Posterior cingulate gyrus (tissue), 11 donors: ENCODE measurements around the gene STOML2.
"Not testable (repeated sequence)": the region's sequence is repeated elsewhere in the genome, so short reads cannot be mapped to it uniquely, and the experiment has no call there.

ENCODE experiments used
- DNase-seq, 10 donors: peaks; one replicate each; pipeline versions ENCODE4 v3.0.0 to v3.0.0-alpha.2; 2020 to 2021; ENCODE audit warnings: mixed read lengths in 3 of 10
- intact Hi-C: fragments of 100-400 bp; cut with DNase I; formaldehyde crosslinking; loops from one replicate; pipeline ENCODE4 v1.15.1; 2023

Gene STOML2, protein sequence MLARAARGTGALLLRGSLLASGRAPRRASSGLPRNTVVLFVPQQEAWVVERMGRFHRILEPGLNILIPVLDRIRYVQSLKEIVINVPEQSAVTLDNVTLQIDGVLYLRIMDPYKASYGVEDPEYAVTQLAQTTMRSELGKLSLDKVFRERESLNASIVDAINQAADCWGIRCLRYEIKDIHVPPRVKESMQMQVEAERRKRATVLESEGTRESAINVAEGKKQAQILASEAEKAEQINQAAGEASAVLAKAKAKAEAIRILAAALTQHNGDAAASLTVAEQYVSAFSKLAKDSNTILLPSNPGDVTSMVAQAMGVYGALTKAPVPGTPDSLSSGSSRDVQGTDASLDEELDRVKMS

GRCh38 chr9:35102769-35103659 lies at the start of gene STOML2:
STOML2 (minus strand) TSS chr9:35103131; CDS start chr9:35103094, 37 bp downstream.
- intact Hi-C loops, result no loop called here
- peak; percentile 94 to 99 (median 97) for DNase-seq

- DNase-seq, intact Hi-C loops: not testable (repeated sequence)
These were observed 45.1 kb upstream of the STOML2 start for GRCh38 chr9:35147941-35148563.

DNA sequence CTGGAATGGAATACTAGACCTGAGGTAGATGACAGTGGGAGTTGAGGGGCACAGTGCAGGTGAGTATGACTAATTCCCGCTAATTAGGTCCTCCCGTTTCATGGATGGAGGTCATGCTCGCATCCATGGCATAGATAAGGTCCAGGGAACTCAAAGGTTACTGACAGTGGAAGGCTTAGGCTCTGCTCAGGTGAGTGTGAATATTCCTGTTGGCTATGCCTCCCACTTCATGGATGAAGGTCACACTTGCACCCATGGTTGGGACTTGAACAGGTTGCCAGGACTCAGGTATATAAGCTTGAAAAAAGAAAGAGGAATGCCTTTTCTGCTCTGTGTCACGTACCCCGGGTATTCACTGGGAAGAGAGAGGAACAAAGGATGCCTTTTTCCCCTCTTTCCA lies 39.1 kb upstream of the STOML2 start:
- intact Hi-C loops, result no loop called here
- no peak for DNase-seq

DNA sequence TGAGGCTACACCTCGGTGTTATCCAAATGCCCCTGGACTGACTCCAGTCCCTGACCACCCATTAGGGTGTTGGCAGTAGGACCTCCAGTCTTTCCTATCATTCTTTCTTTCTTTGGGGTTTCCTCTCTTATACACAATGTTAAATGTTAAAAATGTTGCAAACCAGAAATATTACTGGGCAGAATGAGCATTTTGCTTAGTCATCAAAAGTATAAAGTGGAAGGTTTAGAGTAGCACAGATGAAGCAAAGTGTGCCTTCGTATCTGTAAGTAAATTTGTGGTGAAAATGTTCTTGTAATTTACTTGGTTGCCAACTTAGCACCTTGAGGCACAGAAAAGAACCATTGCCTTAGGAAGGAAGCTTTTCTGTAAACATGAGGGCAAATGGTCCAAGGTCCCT lies 37.2 kb upstream of the STOML2 start:
- no peak for DNase-seq
- intact Hi-C loops, result no loop called here

DNA sequence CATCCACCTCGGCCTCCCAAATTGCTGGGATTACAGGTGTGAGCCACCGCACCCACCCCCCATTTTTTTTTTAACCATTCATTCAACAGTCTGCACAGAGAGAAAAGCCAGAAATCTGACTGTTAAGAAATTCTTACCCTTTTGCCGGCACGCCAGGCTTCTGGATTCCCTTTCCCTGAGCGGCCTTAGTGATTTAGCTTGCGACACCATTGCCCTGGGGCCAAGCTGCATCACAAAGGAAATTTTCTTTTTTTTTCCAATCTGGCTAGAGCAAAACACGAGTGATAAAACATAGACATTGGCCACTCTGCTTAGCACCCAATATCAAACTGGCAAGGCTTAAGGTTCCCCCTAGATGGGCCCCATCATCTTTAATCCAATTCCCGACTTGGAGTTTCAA lies 33.9 kb upstream of the STOML2 start:
- no peak for DNase-seq
- intact Hi-C loops, result no loop called here

- intact Hi-C loops, result no loop called here
- no peak for DNase-seq
These were observed 33.1 kb upstream of the STOML2 start for GRCh38 chr9:35135988-35136387.

GRCh38 chr9:35134920-35135319 lies 32.0 kb upstream of the STOML2 start:
- intact Hi-C loops, result no loop called here
- DNase-seq, result no peak

DNA sequence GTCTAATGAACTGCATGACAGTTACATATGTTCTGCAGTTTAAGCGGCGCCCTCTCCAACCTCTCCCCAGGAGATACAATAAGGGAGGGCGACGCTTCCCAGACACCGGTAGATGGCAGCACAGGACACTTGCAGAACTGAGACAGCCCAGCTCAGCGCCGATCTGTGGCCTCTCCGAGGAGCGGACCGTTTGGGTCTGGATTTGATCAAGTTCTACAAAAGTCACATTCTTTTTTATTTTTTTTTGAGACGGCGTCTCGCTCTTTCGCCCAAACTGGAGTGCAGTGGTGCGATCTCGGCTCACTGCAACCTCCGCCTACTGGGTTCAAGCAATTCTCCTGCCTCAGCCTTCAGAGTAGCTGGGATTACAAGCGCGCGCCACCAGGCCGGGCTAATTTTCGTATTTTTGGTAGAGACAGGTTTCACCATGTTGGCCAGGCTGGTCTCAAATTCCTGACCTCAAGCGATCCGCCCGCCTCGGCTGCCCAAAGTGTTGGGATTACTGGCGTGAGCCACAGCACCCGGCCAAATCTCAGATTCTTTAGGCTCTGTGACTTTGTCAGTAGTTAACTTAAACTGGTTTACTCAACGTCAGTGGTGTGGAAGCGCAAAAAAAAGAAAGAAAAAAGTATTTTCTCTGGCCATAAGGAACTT lies 14.1 kb upstream of the STOML2 start:
- intact Hi-C loops, result loop anchor here (1.0 to 5.0 kb wide), 4 partner anchors 45 to 435 kb away; partner anchors contain the start of gene UNC13B
- DNase-seq, result peak; percentile 80 to 98 (median 91)

- peak in 1 of 10 donors; percentile 32 for DNase-seq
- intact Hi-C loops, result loop anchor here (1.0 to 5.0 kb wide), 3 partner anchors 46 to 436 kb away; partner anchors contain the start of gene UNC13B
These were observed 13.6 kb upstream of the STOML2 start for GRCh38 chr9:35116539-35116897.

DNA sequence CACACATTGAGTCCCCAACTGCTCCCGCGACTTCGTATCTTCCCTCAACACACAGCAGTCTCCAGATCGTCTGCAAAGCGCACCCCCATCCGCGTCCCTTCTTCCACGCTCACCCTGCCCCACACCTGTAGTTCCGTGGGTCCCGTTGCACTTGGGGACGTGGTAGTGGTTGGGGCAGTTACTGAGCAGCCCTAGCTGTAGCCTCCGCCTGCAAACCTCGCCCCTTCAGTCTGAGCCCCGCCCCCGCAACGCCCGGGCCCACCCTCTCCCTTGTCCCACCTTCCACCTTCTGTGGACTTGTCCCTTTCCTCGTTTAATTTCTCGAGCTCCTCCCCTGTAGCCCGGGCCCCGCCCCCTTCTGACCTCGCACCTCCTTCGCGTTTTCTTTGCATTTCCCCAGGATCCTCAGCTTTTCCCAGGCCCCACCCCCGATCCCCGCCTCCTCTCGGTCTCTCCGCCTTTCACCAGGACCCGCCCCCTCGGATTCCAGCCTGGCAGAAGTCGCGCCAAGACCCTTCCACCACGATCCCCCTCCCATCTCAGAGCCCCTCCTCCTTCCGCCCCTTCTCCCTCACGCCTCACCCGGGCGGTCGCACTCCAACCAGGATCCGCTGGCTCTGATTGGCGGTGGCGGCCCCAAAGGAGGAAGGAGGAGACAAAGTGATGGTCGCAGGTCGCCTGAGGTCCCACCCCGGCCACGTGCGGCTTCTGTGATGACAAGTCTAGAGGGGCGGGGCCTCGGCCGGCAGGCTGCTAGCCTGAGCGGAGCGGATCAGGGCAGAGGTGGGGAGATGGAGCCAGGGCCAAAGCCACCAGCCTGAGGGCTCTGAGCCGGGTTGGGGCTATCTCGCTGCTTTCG lies 13.0 kb upstream of the STOML2 start, which contains the start of gene ATOSB:
Gene ATOSB, minus strand, starts transcription at position 183 of the 859 bp plus-strand sequence. CDS start 7,588 bp downstream, outside the sequence.
- DNase-seq, result peak; percentile 67 to 98 (median 83)
- intact Hi-C loops, result loop anchor here (1.0 to 5.0 kb wide), 3 partner anchors 46 to 436 kb away; partner anchors contain the start of gene UNC13B

DNA sequence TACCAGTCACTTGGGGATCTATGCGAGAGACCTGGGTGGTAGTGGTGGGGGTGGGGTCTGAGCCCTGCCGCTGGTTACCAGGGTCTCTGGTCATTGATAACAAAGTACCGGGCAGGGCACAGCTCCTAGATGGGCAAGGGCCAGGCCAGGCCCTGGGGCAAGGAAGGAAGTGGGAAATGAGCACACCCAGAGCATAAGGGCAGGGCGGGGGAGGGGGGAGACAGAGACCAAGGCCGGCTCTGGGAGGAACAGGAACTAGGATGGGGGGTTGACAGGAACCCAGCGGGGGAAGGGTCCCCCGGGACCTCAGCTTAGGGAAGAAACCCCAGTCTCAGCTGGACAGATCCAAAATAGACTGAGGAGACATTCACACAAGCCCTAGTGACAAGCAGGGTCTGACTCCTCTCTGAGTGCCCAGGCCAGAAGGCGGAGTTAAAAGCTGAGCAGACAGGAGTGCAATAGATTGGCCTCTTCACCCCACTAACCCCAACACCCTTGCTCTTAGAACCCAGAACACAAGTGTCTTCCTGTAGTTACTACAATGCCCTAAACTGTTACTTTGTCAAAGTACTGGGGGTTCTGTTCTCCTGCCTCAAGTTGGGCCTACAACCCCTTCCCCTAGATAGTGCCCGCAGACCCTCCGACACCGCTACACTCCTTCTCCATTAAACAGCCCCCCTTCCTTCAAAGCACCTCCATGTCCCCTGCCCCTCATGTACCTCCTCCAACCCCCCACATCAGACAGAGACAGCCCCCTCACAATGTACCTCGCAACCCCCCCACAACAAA lies 12.1 kb upstream of the STOML2 start:
- DNase-seq, result peak in 1 of 10 donors; percentile 10
- intact Hi-C loops, result loop anchor here (5.0 kb wide), 2 partner anchors 47 to 437 kb away; partner anchors contain the start of gene UNC13B

DNA sequence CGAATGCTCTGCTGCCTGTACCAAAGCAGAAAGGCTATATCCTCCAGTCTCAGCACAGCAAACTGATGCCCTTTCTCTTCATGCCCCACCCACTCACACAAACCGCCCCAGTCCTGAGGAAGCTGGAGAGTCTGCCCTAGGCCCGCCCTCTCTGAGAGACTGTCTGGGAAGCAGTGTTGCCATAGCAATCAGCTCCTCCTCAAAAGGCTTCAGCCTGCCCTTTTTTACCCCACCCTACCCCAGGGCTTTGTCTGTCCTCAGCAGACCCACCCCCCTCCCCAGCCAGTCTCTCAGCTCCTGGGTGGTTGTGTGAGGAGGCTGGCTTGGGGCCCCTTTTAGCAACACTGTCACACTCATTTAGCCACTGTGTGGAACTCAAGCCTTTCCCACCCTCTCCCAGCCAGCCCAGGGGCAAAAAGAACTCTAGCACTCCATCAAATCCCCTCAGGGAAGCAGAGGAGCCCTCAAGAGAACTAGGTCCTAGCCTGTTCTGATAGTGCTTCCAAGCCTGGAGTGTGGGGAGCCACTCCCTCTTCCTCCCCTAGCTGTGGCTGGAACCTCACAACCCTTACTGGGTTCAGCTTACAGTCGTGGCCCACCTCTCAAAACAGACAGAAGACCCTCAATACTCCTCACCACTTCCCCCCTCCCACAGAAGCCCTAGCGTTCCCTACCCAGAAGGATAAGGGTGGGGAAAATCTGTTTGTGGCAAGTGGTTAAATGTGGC lies 11.3 kb upstream of the STOML2 start:
- intact Hi-C loops, result no loop called here
- DNase-seq, result peak; percentile 36 to 94 (median 64)

DNA sequence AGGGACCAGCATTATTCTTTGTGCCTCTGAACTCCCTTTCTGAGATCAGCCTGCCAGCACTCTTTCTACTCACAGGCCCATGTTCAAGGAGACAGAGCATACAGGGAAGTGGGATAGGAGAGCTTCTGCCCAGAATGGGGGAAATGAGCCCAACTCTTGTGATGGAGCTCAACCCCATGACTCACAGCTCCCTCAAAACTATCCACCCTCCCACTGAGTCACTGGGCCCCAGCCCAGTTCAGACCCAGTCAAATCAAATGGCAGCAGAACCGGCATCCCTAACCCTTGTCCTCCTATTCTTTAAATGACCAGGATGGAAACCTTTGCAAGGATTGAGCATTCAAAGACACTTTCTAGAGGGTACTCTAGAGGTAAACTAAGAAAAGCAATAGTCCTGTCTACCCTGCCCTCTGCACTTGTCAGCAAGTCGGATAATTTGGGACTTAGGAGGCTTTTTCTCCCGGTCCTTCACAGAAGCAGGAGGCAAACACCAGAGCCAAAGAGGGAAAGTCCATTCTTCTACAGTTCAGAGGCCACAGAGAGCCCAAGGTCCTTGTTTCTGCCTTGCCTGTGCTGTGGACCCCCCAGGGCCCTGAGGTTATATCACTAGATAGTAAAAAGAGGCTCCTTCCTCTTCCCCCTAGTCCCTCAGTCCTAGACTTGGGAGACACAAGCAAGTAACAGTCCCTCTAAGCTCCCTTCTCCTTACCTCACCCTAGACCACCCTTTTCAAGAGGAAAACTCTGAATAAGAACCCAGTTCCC lies 9.5 kb upstream of the STOML2 start:
- intact Hi-C loops, result no loop called here
- peak in 1 of 10 donors; percentile 52 for DNase-seq

DNA sequence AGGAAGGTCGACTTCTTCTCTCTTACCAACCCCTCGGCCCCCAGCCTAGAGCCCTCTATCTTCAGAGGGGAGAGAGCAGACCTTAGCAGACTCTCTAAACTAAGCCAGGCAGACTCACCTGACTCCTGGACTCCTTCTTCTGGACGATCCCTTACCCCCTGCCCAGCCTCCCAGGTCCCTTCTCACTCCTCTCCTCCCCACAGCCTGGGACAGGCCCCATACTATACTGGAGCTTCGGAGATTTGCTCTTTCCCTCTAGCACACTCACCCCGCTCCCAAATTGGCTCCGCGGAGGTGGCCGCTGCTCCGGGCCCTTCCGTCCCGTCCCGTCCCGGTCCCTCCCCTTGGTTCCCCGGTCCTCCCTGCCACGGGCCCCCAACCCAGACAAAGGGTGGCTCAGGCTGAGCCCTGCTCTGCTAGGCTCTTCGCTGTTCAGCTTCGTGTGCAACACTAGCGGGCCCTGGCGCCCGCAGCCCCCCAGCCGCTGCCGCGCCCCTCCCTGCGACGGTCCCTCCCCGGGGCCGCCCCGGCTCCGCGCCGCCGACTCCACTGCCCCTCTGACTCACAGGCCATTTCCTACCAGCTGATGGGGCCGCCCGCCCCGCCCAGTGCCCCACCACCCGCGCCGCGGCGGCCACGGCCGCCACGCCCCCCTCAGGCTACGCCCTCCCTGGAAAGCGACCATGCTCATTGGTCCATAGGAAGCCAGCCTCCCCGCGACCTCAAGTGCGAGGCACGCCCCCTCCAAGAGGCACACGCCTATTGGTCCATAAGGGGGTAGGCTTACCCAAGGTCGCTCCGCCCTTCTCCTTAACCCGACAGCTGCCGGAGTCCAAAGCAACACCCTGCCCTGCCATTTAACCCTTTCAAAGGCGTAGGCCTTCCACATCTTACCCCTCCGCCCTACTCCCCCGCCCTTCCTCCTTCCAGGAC lies 8.3 kb upstream of the STOML2 start:
- intact Hi-C loops, result no loop called here
- peak; percentile 97 to 100 (median 98) for DNase-seq

- intact Hi-C loops, result no loop called here
- peak in 8 of 10 donors; percentile 35 to 95 (median 64) for DNase-seq
These were observed 7.4 kb upstream of the STOML2 start for GRCh38 chr9:35110327-35110761.
